ENCODE data around the gene CCDC88B.
"Not testable (repeated sequence)": the region's sequence is repeated elsewhere in the genome, so short reads cannot be mapped to it uniquely, and the experiment has no call there.

The CCDC88B gene

DNA sequence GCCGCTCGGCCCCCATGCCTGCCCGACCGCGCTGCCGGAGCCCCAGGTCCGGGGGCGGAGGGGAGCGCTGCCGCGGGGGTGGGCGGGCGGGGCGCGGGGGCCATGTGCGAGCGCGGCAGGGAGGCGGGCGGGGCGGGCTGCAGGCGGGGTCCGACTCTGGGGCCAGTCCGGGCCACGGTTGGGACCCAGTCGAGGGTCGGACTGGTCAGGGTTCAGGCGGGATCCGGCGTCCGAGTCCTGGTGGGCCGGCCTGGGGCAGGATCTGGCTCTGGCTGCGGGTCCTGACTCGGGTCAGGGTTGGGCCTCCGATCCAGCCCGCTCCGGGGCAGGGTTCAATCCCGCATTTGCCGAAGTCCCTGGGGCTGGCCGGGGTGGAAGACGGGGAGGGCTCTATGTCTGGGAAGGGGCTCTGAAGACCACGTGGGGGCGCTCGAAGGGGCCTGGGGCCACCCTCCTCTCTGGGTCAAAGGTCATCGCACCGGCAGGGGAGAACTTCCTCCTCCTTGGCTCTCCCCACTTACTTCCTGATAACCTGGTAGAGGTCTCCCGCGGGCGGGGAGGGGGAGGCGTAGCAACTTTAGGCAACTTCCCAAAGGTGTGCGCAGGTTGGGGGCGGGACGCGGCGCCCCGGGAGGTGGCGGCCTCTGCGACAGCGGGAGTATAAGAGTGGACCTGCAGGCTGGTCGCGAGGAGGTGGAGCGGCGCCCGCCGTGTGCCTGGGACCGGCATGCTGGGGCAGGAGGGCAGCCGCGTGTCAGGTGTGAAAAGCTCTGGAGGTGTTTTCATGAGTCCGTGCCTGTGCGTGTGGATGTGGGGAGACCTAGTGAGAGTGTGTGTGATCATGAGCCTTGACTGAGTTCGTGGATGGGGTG is 34.1 kb upstream of the CCDC88B start:
- peak; percentile 61 for DNase-seq

DNA sequence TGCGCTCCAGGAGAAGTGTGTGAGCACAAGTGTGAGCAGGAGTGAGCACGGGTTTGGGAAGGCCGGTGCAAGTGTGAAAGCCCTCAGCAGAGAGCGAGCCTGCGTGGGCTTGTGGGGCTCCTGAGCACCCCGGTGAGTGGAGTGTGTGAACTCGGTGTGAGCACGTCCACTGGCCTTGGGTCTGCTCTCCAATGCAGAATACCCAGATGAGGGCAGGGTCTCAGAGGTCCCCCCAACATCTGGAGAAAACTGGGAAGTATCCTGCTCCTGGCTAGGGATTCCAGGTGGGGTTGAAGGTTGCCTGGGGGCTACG is 33.5 kb upstream of the CCDC88B start:
- no peak for DNase-seq

DNA sequence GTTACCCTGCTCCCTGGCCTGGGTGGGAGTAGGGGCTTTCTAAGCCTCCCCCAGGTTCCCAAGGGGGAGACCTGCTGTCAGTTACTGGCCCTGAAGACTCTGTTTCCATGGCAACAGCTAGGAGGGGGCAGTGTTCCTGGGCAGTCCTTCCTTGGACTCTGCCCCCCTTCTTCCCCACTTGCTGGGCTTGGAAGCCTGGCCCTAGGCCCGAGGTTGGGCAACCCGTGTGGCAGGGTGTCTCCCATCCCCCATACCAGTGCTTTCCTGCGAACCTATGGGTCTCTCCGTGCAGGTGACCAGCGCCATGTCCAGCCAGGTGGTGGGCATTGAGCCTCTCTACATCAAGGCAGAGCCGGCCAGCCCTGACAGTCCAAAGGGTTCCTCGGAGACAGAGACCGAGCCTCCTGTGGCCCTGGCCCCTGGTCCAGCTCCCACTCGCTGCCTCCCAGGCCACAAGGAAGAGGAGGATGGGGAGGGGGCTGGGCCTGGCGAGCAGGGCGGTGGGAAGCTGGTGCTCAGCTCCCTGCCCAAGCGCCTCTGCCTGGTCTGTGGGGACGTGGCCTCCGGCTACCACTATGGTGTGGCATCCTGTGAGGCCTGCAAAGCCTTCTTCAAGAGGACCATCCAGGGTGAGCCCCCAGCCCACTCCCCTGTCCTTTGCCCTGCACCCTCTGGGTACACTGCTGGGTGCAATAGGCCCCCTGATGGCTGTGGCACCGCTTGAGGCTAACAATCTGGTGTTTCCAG is 33.0 kb upstream of the CCDC88B start:
- DNase-seq, result no peak

DNA sequence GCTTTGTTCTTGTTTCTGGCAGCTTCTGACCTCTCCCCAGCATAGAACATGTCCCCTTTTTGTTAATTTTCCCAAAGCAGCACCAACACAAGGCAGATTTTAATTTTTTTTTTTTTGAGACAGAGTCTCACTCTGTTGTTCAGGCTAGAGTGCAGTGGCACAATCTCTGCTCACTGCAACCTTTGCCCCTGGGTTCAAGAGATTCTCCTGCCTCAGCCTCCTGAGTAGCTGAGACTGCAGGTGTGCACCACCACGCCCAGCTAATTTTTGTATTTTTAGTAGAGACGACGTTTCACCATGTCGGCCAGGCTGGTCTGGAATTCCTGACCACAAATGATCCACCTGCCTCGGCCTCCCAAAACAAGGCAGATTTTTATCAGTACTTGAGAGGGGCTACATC is 32.2 kb upstream of the CCDC88B start:
- DNase-seq, result not testable (repeated sequence)

DNA sequence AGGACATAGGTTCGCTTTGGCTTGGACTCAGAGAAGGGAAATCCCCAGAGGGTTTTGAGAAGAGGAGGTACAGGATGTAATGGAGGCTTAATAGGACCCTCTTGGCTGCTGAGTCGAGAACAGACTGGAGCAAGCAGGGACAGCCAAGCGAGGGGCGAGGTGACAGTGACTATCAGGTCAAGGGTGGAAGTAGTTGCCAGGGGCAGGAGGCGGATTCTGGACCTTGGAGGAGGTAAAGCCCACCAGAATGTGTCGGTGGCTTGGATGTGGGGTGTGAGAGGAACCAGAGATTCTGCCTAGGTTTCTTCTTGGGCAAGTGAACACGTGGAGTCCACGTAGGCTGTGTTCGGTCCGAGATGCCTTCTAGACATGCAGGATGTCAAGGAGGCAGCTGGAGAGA is 27.1 kb upstream of the CCDC88B start:
- no peak for DNase-seq

DNA sequence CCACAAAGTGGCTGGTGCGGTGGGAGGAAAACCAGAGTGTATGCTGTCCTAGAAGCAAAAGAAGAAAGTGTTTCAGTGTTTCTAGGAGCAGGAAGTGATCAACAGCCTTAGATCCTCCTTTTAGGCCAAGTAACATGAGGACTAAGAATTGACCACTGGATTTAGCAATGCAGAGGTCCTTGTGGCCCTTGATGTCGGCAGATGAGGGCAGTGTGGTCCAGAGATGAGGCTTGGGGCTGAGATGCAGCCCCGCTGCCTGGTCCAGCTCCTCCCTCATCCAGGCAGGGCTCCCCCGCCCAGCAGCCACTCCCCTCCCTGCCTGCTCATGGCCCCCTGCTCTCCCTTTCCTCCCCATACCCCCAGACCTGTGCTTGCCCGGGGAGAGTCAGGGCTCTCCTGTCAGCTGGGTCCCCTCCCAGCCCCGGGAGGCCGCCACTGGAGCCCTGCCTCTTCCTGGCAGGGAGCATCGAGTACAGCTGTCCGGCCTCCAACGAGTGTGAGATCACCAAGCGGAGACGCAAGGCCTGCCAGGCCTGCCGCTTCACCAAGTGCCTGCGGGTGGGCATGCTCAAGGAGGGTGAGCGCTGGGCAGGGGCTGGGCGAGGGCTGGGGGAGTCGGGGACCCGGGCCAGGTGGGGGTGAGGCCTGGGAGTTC is 26.4 kb upstream of the CCDC88B start:
- no peak for DNase-seq

DNA sequence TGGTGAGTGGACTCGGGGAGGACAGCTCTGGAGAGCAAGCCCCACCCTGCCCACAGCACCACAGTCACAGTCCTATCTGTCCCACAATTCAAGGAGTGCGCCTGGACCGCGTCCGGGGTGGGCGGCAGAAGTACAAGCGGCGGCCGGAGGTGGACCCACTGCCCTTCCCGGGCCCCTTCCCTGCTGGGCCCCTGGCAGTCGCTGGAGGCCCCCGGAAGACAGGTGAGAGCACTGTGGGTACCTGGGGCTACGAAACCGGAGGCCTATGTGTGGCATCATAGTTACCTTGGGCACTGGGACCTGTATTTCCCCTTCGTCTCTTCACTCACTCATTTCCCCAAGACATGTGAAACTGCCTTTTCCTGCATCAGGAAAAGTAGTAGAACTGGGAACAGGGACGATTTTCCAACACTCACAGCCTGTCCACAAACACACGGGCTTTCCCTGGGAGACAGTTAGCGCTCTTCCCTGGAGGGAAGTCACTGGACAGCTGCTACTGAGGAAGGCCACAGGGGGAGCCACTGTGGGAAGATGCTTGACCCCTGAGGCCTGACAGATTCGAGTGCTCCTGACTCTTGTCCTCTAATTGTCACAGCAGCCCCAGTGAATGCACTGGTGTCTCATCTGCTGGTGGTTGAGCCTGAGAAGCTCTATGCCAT is 25.7 kb upstream of the CCDC88B start:
- DNase-seq, result no peak

DNA sequence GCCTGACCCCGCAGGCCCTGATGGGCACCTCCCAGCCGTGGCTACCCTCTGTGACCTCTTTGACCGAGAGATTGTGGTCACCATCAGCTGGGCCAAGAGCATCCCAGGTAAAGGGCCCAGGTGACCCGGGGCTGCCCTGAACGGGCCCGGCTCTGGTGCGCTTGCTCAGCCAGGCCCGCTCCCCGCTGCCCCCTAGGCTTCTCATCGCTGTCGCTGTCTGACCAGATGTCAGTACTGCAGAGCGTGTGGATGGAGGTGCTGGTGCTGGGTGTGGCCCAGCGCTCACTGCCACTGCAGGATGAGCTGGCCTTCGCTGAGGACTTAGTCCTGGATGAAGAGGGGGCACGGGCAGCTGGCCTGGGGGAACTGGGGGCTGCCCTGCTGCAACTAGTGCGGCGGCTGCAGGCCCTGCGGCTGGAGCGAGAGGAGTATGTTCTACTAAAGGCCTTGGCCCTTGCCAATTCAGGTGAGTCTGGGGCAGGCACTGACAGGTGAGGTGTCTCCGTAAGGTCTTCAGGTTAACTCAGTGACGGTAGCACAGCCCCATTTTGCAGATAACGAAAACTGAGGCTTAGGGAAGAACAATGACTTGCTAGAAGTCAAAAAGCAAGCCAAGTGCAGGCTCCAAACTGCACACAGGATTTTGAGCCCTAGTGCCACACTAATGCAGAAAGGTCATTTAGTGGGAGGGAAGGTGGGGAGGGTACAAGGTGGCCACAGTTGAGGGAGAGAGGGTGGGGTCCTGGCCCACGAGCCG is 25.0 kb upstream of the CCDC88B start:
- DNase-seq, result no peak

DNA sequence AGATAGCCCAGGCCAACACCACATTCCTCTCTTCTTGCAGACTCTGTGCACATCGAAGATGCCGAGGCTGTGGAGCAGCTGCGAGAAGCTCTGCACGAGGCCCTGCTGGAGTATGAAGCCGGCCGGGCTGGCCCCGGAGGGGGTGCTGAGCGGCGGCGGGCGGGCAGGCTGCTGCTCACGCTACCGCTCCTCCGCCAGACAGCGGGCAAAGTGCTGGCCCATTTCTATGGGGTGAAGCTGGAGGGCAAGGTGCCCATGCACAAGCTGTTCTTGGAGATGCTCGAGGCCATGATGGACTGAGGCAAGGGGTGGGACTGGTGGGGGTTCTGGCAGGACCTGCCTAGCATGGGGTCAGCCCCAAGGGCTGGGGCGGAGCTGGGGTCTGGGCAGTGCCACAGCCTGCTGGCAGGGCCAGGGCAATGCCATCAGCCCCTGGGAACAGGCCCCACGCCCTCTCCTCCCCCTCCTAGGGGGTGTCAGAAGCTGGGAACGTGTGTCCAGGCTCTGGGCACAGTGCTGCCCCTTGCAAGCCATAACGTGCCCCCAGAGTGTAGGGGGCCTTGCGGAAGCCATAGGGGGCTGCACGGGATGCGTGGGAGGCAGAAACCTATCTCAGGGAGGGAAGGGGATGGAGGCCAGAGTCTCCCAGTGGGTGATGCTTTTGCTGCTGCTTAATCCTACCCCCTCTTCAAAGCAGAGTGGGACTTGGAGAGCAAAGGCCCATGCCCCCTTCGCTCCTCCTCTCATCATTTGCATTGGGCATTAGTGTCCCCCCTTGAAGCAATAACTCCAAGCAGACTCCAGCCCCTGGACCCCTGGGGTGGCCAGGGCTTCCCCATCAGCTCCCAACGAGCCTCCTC is 24.1 kb upstream of the CCDC88B start:
- not testable (repeated sequence) for DNase-seq

DNA sequence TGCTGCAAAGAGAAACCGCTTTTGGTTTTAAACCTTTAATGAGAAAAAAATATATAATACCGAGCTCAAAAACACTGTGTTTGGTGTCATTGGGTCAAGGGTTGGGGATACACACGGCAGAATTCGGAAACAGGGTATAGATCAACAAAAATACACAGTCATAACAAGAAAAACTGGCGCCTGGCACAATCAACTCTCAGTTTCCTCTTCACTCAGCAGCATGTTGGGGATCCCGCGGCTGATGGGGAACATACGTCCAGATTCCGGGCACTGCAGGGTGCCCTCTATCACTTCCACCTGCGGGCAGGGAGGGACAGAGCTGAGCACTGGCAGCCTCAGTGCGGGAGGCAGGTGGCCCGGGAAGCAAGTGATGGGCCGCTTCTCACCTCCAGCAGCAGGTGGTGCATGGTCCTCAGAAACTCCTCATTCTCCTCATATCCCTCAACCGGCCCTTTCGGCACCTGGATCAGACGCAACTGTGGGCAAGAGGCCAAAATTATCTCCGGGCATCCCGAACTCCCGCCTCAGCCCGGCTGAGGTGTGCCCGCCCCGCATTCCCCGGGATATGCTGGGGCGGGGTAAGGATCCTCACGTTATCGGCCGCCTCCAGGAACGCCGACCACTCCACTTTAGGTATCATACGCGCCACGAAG is 23.2 kb upstream of the CCDC88B start:
- peak; percentile 54 for DNase-seq

DNA sequence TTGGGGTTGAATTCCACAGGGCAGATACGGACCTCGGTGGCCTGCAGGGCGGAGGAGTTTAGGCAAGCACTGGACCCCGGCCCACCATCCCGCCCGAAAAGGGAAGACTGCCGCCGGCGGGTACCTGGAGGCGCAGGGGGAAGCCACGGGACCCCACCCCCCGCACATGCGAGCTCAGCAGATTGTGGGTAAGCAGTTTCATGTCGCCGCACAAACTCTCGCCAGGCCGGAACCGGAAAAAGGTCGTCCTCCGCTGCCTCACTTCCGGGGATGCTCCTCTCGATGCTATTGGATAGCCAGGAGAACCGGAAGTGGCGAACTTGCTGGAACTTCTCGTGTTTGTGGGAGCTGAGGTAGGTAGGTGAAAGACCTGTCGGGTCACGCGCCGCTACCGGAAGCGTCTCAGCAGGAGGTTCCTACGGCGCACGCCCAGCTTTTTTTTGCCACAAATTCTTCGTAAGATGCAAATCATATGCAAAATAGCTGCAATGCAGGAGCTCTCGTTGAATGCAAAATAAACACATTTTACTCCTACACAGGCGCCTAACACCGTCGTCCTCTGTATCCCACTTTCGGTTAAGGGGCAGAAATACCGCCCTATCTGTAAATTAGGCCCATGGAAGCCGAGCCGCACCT is 22.6 kb upstream of the CCDC88B start, which contains the start of gene TRMT112:
Gene TRMT112 (minus strand): TSS at position 235 of the 636 bp plus-strand sequence. CDS start 33 bp downstream, at position 202.
- peak; percentile 99 for DNase-seq

DNA sequence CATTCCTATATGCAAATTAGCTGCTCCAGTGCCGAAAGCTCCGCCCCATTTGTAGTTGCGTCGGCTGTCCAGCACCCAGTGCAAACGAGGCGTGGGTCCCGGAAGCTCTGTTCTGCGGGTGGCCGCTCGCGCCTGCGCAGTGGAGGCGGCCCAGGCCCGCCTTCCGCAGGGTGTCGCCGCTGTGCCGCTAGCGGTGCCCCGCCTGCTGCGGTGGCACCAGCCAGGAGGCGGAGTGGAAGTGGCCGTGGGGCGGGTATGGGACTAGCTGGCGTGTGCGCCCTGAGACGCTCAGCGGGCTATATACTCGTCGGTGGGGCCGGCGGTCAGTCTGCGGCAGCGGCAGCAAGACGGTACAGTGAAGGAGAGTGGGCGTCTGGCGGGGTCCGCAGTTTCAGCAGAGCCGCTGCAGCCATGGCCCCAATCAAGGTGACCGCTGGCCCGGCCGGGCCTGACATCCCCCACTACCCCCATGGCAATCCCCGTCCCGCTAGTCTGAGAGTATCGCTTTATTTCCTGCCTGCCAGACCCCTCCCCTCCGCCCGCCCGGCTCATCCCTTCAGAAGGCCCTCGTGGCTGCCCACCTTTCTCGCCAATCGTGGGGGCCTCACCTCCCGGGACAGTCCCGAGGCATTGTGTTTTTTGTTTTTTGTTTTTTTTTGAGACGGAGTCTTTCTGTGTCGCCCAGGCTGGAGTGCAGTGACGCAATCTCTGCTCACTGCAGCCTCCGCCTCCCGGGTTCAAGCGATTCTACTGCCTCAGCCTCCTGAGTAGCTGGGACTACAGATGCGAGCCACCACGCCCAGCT is 21.8 kb upstream of the CCDC88B start, which contains the start of gene PRDX5:
Gene PRDX5 (plus strand): TSS at position 161 of the 805 bp plus-strand sequence. CDS start 95 bp downstream, at position 256.
- DNase-seq, result peak; percentile 97

DNA sequence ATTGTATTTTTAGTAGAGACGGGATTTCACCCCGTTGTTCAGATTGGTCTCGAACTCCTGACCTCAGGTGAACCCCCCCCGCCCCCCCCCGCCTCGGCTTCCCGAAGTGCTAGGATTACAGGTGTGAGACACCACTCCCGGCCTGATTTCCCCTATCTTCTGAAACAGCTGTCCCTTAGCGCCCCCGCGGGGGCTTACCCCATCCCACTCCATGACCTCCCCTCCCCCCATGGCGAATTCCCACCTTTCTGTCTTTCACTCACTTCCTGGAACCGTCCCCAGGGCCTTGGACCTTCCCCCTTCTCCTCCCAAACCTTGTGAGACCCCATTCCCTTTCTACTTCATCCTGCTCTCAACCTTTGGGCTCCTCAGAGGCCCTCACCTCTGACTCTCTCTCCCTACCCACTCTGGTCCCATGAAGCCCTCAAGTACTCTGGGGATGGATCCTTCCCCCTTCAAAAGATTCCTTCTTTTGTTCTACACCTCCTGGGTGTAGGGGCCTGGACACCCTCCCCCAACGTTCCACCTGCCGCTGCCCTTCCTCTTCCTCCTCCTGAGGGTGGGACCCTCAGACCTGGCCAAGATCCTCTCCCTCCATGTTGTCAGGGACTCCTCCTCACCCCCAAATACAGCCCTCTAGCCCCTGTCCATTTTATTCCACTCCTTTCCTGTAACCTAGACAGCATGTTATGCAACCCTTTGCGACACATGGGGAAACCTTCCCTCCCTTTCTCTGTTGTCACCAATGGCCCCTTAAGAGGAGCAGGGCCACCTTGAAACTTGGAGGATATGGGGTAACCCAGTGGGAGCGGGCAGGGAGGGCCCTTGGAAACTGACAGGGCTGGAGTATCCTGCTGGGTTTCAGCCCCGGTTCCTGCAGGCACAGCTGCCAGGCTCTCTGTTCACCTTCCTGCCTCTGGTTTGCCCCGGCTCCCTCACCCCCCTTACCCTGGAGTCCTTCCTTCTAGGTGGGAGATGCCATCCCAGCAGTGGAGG is 20.9 kb upstream of the CCDC88B start:
- DNase-seq, result no peak

DNA sequence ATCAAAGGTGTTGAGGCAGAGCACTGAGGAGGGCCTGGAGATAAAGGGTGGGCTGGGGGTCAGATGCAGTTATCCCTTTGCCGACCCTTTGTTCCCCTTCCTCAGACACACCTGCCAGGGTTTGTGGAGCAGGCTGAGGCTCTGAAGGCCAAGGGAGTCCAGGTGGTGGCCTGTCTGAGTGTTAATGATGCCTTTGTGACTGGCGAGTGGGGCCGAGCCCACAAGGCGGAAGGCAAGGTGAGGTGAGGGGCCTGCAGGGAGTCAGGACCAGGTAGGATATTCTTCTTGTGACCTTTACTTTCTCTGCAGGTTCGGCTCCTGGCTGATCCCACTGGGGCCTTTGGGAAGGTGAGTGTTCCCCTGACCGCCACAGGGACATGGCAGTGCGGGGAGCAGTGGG is 19.4 kb upstream of the CCDC88B start:
- no peak for DNase-seq

DNA sequence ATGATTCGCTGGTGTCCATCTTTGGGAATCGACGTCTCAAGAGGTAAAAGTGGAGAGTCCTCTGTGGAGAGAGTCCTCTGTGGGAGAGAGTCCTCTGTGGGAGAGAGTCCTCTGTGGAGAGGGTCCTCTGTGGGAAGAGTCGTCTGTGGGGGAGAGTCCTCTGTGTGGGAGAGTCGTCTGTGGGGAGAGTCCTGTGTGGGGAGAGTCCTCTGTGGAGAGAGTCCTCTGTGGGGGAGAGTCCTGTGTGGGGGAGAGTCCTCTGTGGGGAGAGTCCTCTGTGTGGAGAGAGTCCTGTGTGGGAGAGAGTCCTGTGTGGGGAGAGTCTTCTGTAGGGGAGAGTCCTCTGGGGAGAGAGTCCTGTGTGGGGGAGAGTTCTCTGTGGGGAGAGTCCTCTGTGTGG is 19.0 kb upstream of the CCDC88B start:
- DNase-seq, result no peak

DNA sequence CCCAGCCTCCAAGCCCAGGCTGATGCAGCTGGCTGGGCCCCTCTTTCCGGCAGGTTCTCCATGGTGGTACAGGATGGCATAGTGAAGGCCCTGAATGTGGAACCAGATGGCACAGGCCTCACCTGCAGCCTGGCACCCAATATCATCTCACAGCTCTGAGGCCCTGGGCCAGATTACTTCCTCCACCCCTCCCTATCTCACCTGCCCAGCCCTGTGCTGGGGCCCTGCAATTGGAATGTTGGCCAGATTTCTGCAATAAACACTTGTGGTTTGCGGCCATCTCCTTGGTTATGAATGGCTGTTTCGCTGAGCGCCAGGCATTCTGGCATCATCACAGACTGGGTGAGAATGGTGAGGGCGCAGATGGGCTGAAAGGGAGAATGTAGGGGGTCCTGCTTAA is 18.5 kb upstream of the CCDC88B start:
- DNase-seq, result no peak

DNA sequence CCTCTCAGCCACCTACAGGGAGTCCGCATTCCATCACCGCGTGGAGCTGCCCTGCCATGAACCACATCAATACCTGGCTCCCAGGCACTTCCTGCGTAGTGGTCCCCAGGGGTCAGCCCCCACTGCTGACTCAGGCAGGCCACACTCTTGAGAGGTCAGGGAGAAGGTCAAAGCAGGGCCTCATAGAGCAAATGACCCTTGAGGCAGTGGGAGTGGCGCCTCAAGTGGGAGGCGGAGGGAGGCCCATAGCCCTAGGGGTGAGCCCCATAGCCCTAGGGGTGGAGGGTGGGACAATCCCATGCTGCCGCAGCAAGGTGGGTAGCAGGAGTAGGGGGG is 17.1 kb upstream of the CCDC88B start:
- DNase-seq, result no peak

DNA sequence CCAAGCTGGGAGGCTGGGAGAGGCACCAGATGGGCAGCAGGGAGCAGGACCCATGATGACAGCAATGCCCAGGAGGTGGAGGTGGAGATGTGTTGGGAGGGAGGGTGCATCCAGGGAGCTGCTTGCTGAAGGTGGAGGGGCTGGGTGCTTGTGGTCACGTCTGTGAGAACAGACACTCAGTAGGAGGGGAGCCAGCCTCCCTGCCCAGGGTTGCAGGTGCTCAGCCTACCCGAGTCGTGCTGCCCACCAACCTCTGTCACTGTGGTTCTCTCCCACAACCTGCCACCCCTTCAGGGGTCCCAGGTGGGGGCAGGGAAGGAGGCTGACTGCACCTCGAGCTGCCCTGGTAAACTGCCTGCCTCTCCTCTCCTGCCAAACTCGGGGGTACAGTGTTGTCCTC is 16.6 kb upstream of the CCDC88B start:
- no peak for DNase-seq
